GM12891 (cell line): Measurements from ENCODE around the gene ZNF296.

Source experiments
- DNase-seq: peaks from one replicate; pipeline ENCODE4 v3.0.0; 2011; ENCODE audit warnings: low spot score; ENCODE audit not compliant: insufficient read length
- FAIRE-seq: peaks from 2 replicates; lab custom pipeline; 2011; peaks lifted over from hg19 to GRCh38; lab: Jason Lieb, UNC
- PAX5 ChIP-seq: IDR thresholded peaks from 2 replicates; pipeline ENCODE4 v1.6.1; 2011; ENCODE audit warnings: low read length, moderate library complexity, mild to moderate bottlenecking; ENCODE audit not compliant: insufficient read depth, severe bottlenecking
- POLR2A ChIP-seq: IDR thresholded peaks from 2 replicates; pipeline ENCODE4 v1.6.1; 2011; ENCODE audit warnings: low read depth, low read length, control low read depth
- POLR2AphosphoS5 ChIP-seq: IDR thresholded peaks from 2 replicates; pipeline ENCODE4 v1.6.1; 2011; ENCODE audit warnings: low read depth, low read length, control low read depth
- POU2F2 ChIP-seq: IDR thresholded peaks from 2 replicates; pipeline ENCODE4 v1.6.1; 2011; ENCODE audit warnings: low read depth, mild to moderate bottlenecking, control low read depth, low read length, moderate library complexity
- SPI1 ChIP-seq: IDR thresholded peaks from 2 replicates; pipeline ENCODE4 v1.6.1; 2011; ENCODE audit warnings: low read depth, low read length, control low read depth
- TAF1 ChIP-seq: IDR thresholded peaks from 2 replicates; pipeline ENCODE4 v1.6.1; 2011; ENCODE audit warnings: low read depth, low read length, control low read depth

Gene ZNF296

GRCh38 chr19:45032421-45032820 lies 43.9 kb downstream of the ZNF296 start:
- TF ChIP-seq TAF1: no peak
- no peak for FAIRE-seq
- no peak for DNase-seq

GRCh38 chr19:45030825-45031224 lies 45.5 kb downstream of the ZNF296 start:
- DNase-seq (no peak), FAIRE-seq (no peak)
- no peak for TF ChIP-seq POLR2AphosphoS5
- no peak for TF ChIP-seq TAF1
- no peak for TF ChIP-seq PAX5
- no peak for TF ChIP-seq SPI1
- no peak for TF ChIP-seq POLR2A
- TF ChIP-seq POU2F2: no peak

- DNase-seq (no peak), FAIRE-seq (no peak)
- no peak for TF ChIP-seq POLR2AphosphoS5
- no peak for TF ChIP-seq TAF1
- TF ChIP-seq POLR2A: no peak
- TF ChIP-seq PAX5: no peak
- TF ChIP-seq SPI1: no peak
- no peak for TF ChIP-seq POU2F2
Measured at GRCh38 chr19:45027371-45027770, 48.9 kb downstream of the ZNF296 start.

GRCh38 chr19:45025264-45025663 lies 51.0 kb downstream of the ZNF296 start:
- no peak for DNase-seq
- FAIRE-seq: no peak
- TF ChIP-seq POLR2A (no peak), SPI1 (no peak), PAX5 (no peak), POU2F2 (no peak), POLR2AphosphoS5 (no peak; the same call in 1 of the 2 replicates), TAF1 (no peak)

- FAIRE-seq: no peak
- no peak for TF ChIP-seq POU2F2
- no peak for TF ChIP-seq SPI1
- TF ChIP-seq POLR2AphosphoS5: no peak
- TF ChIP-seq POLR2A: no peak
- no peak for TF ChIP-seq TAF1
- TF ChIP-seq PAX5: no peak
- DNase-seq: no peak
Measured at GRCh38 chr19:45023048-45023447, 53.2 kb downstream of the ZNF296 start.

GRCh38 chr19:45021971-45022370 lies 54.3 kb downstream of the ZNF296 start:
- no peak for FAIRE-seq
- TF ChIP-seq POLR2AphosphoS5 (no peak), SPI1 (no peak), TAF1 (no peak), POLR2A (no peak; the same call in 1 of the 2 replicates)
- DNase-seq: no peak
